ENCODE data around the gene NUS1. TPM values are rescaled to one million over a fixed set of nuclear protein-coding genes. Genes with fewer than 3 reads are reported as not detected.
"Not testable (repeated sequence)": the region's sequence is repeated elsewhere in the genome, so short reads cannot be mapped to it uniquely, and the experiment has no call there.

The NUS1 gene
- total and polyA plus RNA-seq, 4 experiments from 2014 or later = 16.4 to 33.2 (median 29.4) TPM

- Histone ChIP-seq H3K27me3 (ENCODE audit: insufficient read depth, low read length) (no peaks in the 10 kb centered on the region), H3K4me3 (ENCODE audit: low read length in 2 of 2) (no peak overlapping the region), H3K36me3 (ENCODE audit: insufficient read depth, low read length) (no peaks in the 10 kb centered on the region), H3K4me1 (ENCODE audit: insufficient read depth, low read length) (peaks cover 62% of the 10 kb centered on the region), H3K9me3 (ENCODE audit: control insufficient read depth in 1 of 2, low read length in 2 of 2) (no peaks in the 10 kb centered on the region), H3K27ac (ENCODE audit: low read depth, low read length) (no peak overlapping the region)
- DNase-seq = peak in 1 of 5 donors; percentile 47
- peak overlapping the region; percentile 74 to 91 (median 88) for H3K4me3 Mint-ChIP-seq
- POLR2A ChIA-PET (ENCODE audit: partially characterized antibody) = no interaction called here
- H3K27me3 Mint-ChIP-seq = no peaks in the 10 kb centered on the region
- H3K27ac Mint-ChIP-seq = peak overlapping the region in 4 of 7 donors; percentile 63 to 91 (median 78)
- H3K9me3 Mint-ChIP-seq = no peaks in the 10 kb centered on the region
- peaks cover 58 to 89% (median 72%) of the 10 kb centered on the region in 4 donors for H3K4me1 Mint-ChIP-seq
- peaks cover 9 to 10% of the 10 kb centered on the region in 2 donors for H3K36me3 Mint-ChIP-seq
- CTCF ChIA-PET (ENCODE audit: partially characterized antibody) = interaction anchor here (1.9 to 2.0 kb wide), 2 partner anchors 10 to 76 kb away, joined by 5 to 6 read pairs; partner anchors contain the start of gene GOPC
- intact Hi-C loops (cut with micrococcal nuclease) = loop anchor here (5.0 to 10.0 kb wide), 4 partner anchors 223 to 1400 kb away; partner anchors contain the start of genes ASF1A and FAM184A
Measured at GRCh38 chr6:117677553-117678141, 2.4 kb downstream of the NUS1 start.

- Histone ChIP-seq H3K27me3 (ENCODE audit: insufficient read depth, low read length) (no peaks in the 10 kb centered on the region), H3K9me3 (ENCODE audit: control insufficient read depth in 1 of 2, low read length in 2 of 2) (no peaks in the 10 kb centered on the region), H3K4me1 (ENCODE audit: insufficient read depth, low read length) (peaks cover 80% of the 10 kb centered on the region), H3K4me3 (ENCODE audit: low read length in 2 of 2) (no peak overlapping the region), H3K27ac (ENCODE audit: low read depth, low read length) (no peak overlapping the region), H3K36me3 (ENCODE audit: insufficient read depth, low read length) (no peaks in the 10 kb centered on the region)
- ChIA-PET CTCF (ENCODE audit: partially characterized antibody) (no interaction called here), POLR2A (ENCODE audit: partially characterized antibody) (no interaction called here)
- no peaks in the 10 kb centered on the region for H3K9me3 Mint-ChIP-seq
- DNase-seq = no peak
- H3K36me3 Mint-ChIP-seq = peaks cover 10 to 12% of the 10 kb centered on the region in 2 donors
- H3K27me3 Mint-ChIP-seq = no peaks in the 10 kb centered on the region
- peak overlapping the region in 4 of 8 donors; percentile 3 to 41 (median 32) for H3K4me3 Mint-ChIP-seq
- peaks cover 62 to 82% (median 71%) of the 10 kb centered on the region in 4 donors for H3K4me1 Mint-ChIP-seq
- peak overlapping the region in 1 of 7 donors; percentile 1 for H3K27ac Mint-ChIP-seq
- intact Hi-C loops (cut with micrococcal nuclease) = no loop called here
Measured at GRCh38 chr6:117681162-117681741, 6.0 kb downstream of the NUS1 start.

GRCh38 chr6:117684749-117685148, 9.5 kb downstream of the NUS1 start:
- no peaks in the 10 kb centered on the region for H3K27me3 Mint-ChIP-seq
- no peak for DNase-seq
- H3K27me3 ChIP-seq (ENCODE audit: insufficient read depth, low read length) = no peaks in the 10 kb centered on the region
- peaks cover 56 to 77% (median 66%) of the 10 kb centered on the region in 4 donors for H3K4me1 Mint-ChIP-seq
- ChIA-PET CTCF (ENCODE audit: partially characterized antibody) (no interaction called here), POLR2A (ENCODE audit: partially characterized antibody) (no interaction called here)
- H3K4me1 ChIP-seq (ENCODE audit: insufficient read depth, low read length) = peaks cover 66% of the 10 kb centered on the region
- no peak overlapping the region for H3K27ac Mint-ChIP-seq
- no peaks in the 10 kb centered on the region for H3K9me3 ChIP-seq (ENCODE audit: control insufficient read depth in 1 of 2, low read length in 2 of 2)
- no peaks in the 10 kb centered on the region for H3K9me3 Mint-ChIP-seq
- intact Hi-C loops (cut with micrococcal nuclease) = no loop called here
- no peak overlapping the region for H3K4me3 ChIP-seq (ENCODE audit: low read length in 2 of 2)
- peaks cover 11 to 16% of the 10 kb centered on the region in 2 donors for H3K36me3 Mint-ChIP-seq
- H3K27ac ChIP-seq (ENCODE audit: low read depth, low read length) = no peak overlapping the region
- H3K36me3 ChIP-seq (ENCODE audit: insufficient read depth, low read length) = no peaks in the 10 kb centered on the region
- H3K4me3 Mint-ChIP-seq = peak overlapping the region in 1 of 8 donors; percentile 11

GRCh38 chr6:117685359-117685758, 10.1 kb downstream of the NUS1 start:
- Histone ChIP-seq H3K27ac (ENCODE audit: low read depth, low read length) (no peak overlapping the region), H3K27me3 (ENCODE audit: insufficient read depth, low read length) (no peaks in the 10 kb centered on the region), H3K9me3 (ENCODE audit: control insufficient read depth in 1 of 2, low read length in 2 of 2) (no peaks in the 10 kb centered on the region), H3K4me3 (ENCODE audit: low read length in 2 of 2) (no peak overlapping the region), H3K36me3 (ENCODE audit: insufficient read depth, low read length) (no peaks in the 10 kb centered on the region), H3K4me1 (ENCODE audit: insufficient read depth, low read length) (peaks cover 60% of the 10 kb centered on the region)
- H3K36me3 Mint-ChIP-seq = peaks cover 11 to 17% of the 10 kb centered on the region in 2 donors
- no peak overlapping the region for H3K27ac Mint-ChIP-seq
- H3K4me1 Mint-ChIP-seq = peaks cover 51 to 75% (median 62%) of the 10 kb centered on the region in 4 donors
- no peaks in the 10 kb centered on the region for H3K9me3 Mint-ChIP-seq
- CTCF ChIA-PET (ENCODE audit: partially characterized antibody) = no interaction called here
- no peak for DNase-seq
- no peak overlapping the region for H3K4me3 Mint-ChIP-seq
- no peaks in the 10 kb centered on the region for H3K27me3 Mint-ChIP-seq
- POLR2A ChIA-PET (ENCODE audit: partially characterized antibody) = no interaction called here
- intact Hi-C loops (cut with micrococcal nuclease) = no loop called here

- POLR2A ChIA-PET (ENCODE audit: partially characterized antibody) = no interaction called here
- Histone ChIP-seq H3K4me1 (ENCODE audit: insufficient read depth, low read length) (peaks cover 43% of the 10 kb centered on the region), H3K27me3 (ENCODE audit: insufficient read depth, low read length) (no peaks in the 10 kb centered on the region), H3K36me3 (ENCODE audit: insufficient read depth, low read length) (no peaks in the 10 kb centered on the region), H3K27ac (ENCODE audit: low read depth, low read length) (no peak overlapping the region), H3K9me3 (ENCODE audit: control insufficient read depth in 1 of 2, low read length in 2 of 2) (no peaks in the 10 kb centered on the region), H3K4me3 (ENCODE audit: low read length in 2 of 2) (no peak overlapping the region)
- H3K36me3 Mint-ChIP-seq = peaks cover 12 to 18% of the 10 kb centered on the region in 2 donors
- no peak for DNase-seq
- no peaks in the 10 kb centered on the region for H3K9me3 Mint-ChIP-seq
- peaks cover 44 to 66% (median 56%) of the 10 kb centered on the region in 4 donors for H3K4me1 Mint-ChIP-seq
- peak overlapping the region in 1 of 8 donors; percentile 2 for H3K4me3 Mint-ChIP-seq
- CTCF ChIA-PET (ENCODE audit: partially characterized antibody) = interaction anchor here (2.3 kb wide), 1 partner anchor 9 kb away, joined by 5 read pairs; no protein-coding TSS in a partner anchor
- intact Hi-C loops (cut with micrococcal nuclease) = no loop called here
- no peaks in the 10 kb centered on the region for H3K27me3 Mint-ChIP-seq
- H3K27ac Mint-ChIP-seq = peak overlapping the region in 3 of 7 donors; percentile 33 to 59 (median 46)
Measured at GRCh38 chr6:117687021-117687648, 11.9 kb downstream of the NUS1 start.

GRCh38 chr6:117689584-117689983, 14.3 kb downstream of the NUS1 start:
- H3K27me3 ChIP-seq (ENCODE audit: insufficient read depth, low read length); CTCF ChIA-PET (ENCODE audit: partially characterized antibody); POLR2A ChIA-PET (ENCODE audit: partially characterized antibody); H3K4me3 ChIP-seq (ENCODE audit: low read length in 2 of 2); H3K27me3 Mint-ChIP-seq; H3K27ac ChIP-seq (ENCODE audit: low read depth, low read length); DNase-seq; H3K36me3 ChIP-seq (ENCODE audit: insufficient read depth, low read length); H3K9me3 ChIP-seq (ENCODE audit: control insufficient read depth in 1 of 2, low read length in 2 of 2); H3K4me3 Mint-ChIP-seq; intact Hi-C loops (cut with micrococcal nuclease); H3K27ac Mint-ChIP-seq; H3K9me3 Mint-ChIP-seq: not testable (repeated sequence)
- H3K4me1 Mint-ChIP-seq = peaks cover 30 to 51% (median 38%) of the 10 kb centered on the region in 4 donors
- H3K4me1 ChIP-seq (ENCODE audit: insufficient read depth, low read length) = peaks cover 20% of the 10 kb centered on the region
- H3K36me3 Mint-ChIP-seq = peaks cover 26 to 28% of the 10 kb centered on the region in 2 donors

GRCh38 chr6:117706504-117706903, 31.2 kb downstream of the NUS1 start:
- H3K4me1 Mint-ChIP-seq = peaks cover 0 to 5% (median under 1%) of the 10 kb centered on the region in 4 donors
- DNase-seq = no peak
- Histone ChIP-seq H3K4me1 (ENCODE audit: insufficient read depth, low read length) (no peaks in the 10 kb centered on the region), H3K9me3 (ENCODE audit: control insufficient read depth in 1 of 2, low read length in 2 of 2) (no peaks in the 10 kb centered on the region), H3K4me3 (ENCODE audit: low read length in 2 of 2) (no peak overlapping the region), H3K27ac (ENCODE audit: low read depth, low read length) (no peak overlapping the region), H3K36me3 (ENCODE audit: insufficient read depth, low read length) (peaks cover 25% of the 10 kb centered on the region), H3K27me3 (ENCODE audit: insufficient read depth, low read length) (no peaks in the 10 kb centered on the region)
- H3K4me3 Mint-ChIP-seq = no peak overlapping the region
- peaks cover 15 to 16% of the 10 kb centered on the region in 2 donors for H3K36me3 Mint-ChIP-seq
- no peaks in the 10 kb centered on the region for H3K27me3 Mint-ChIP-seq
- ChIA-PET POLR2A (ENCODE audit: partially characterized antibody) (no interaction called here), CTCF (ENCODE audit: partially characterized antibody) (interaction anchor here (1.0 kb wide), 1 partner anchor 51 kb away, joined by 3 read pairs; no protein-coding TSS in a partner anchor)
- no peaks in the 10 kb centered on the region for H3K9me3 Mint-ChIP-seq
- intact Hi-C loops (cut with micrococcal nuclease) = no loop called here
- H3K27ac Mint-ChIP-seq = no peak overlapping the region

Measured in CD4-positive, alpha-beta memory T cell (primary cell).